HG03045 (cell line): ENCODE results near the gene BTD.

ENCODE experiments used
- ATAC-seq: cut with Tn5 transposase; IDR thresholded peaks from one replicate; pipeline ENCODE4 v1.9.1; 2021; ENCODE audit warnings: mild to moderate bottlenecking, moderate library complexity; ENCODE audit not compliant: unreplicated experiment

Gene BTD, protein sequence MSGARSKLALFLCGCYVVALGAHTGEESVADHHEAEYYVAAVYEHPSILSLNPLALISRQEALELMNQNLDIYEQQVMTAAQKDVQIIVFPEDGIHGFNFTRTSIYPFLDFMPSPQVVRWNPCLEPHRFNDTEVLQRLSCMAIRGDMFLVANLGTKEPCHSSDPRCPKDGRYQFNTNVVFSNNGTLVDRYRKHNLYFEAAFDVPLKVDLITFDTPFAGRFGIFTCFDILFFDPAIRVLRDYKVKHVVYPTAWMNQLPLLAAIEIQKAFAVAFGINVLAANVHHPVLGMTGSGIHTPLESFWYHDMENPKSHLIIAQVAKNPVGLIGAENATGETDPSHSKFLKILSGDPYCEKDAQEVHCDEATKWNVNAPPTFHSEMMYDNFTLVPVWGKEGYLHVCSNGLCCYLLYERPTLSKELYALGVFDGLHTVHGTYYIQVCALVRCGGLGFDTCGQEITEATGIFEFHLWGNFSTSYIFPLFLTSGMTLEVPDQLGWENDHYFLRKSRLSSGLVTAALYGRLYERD

DNA sequence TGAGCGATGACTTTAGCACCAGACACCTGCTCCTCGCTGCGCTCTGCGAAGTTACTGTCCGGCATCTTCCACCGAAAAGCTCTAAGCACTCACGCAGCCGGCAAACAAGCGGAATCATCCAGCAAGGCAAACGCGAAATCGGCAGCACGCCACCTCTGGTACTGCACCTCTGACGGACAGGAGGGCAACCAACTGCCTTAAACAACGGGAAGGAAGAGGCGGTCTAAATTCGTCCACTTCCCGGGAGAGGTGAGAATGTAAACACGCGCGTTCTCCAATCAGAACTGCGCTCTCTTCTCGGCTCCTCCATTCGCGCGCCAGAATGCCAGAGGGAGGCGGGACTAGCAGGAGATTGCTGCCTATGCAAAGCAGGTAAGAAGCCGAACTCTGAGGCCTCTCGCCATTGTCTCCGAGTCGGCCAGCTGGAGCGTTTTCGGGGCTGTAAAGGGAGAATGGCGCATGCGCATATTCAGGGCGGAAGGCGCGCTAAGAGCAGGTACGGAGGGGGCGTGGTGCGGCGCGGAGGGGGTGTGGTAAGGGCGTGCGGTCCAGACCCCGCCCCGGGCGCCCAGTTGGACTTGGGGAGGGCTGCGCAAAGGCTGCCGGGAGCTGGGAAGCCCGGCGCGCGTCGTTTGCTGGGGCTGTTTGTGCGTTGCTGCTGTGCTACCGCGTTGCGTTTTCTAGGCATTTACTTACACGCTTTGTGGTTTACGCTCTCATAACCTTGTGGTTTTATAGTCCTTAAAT, at the start of gene BTD, which contains the start of gene HACL1:
Gene BTD, plus strand, starts transcription at position 347 of the 747 bp plus-strand sequence. CDS start 33,695 bp downstream, outside the sequence.
Gene HACL1, minus strand, starts transcription at position 171 of the 747 bp plus-strand sequence. Its CDS starts 106 bp downstream, at position 65.
- ATAC-seq, result peak; percentile 94

DNA sequence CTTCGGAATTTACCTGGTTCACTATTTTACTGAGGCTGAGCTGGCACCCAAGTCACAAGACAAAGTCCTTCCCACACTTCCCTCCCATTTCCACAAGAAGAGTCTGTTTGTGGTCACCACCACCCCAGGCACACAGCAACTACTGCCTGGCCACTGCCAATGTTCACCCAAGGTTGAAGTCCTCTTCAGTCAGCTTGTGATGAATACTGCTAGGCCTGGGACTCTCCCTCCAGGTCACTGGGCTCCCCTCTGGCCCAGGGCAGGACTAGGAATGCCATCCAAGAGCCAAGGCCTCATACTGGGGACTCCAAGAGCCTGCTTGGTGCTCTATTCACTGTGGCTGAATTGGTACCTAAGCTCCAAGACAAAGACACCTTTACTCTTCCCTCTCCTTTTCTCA, 49.6 kb upstream of the BTD start:
- no peak for ATAC-seq

DNA sequence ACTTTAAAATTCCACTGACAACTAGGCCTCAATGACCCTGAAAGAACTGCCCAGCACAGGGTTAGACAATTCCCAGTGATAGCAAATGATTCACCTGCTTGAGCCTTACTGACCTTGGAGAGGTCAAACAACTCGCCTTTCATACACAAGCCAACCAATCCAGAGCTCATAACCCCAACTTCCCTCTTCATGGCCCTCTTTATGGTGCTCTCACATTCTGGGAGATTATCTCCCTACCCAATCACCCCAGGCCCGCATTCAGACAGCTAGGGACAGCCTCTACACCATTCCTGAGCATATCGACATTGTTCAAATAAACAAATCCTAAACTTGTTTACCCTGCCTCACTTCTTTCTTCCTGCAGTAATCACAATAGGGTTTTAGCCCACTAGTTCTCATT, 47.8 kb upstream of the BTD start:
- no peak for ATAC-seq

DNA sequence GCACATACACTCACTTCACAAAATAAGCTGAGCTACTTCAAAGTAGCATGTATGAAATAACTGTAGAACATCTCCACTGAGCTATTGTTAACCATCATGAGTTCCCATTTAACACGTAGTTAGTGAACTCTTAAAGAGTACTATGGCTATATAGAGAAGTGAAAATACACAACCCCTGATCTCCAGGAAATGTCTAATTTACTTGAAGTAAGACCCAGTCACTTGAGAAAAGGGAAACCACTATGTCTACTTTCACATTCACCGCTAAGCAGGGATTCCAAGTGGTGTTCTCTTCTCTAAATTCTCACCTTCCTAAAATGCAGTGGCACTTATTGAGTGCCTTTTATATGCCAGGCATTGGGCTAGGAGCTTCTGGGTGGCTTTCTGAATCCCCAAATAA, 45.0 kb upstream of the BTD start:
- ATAC-seq, result peak; percentile 77

DNA sequence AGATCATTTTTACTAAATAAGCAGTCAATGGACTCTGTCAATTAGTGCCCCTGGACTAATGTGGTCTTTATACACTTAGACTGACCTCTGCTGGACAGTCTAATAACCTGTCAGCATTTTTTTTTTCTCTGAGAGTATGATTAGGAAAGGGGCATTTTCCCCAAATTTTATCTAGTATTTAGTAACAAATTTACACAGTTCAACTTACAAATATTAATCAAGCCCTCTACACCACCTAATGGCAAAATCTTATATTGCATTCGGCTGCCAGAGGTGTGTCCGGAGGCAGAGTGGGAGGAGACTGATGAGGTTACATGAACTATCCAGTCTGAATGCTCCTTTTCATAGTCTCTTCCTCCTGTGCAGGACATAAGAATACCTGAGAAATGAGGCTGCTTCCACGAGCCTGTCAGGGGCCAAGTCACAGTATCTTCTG, 44.0 kb upstream of the BTD start:
- ATAC-seq, result no peak

DNA sequence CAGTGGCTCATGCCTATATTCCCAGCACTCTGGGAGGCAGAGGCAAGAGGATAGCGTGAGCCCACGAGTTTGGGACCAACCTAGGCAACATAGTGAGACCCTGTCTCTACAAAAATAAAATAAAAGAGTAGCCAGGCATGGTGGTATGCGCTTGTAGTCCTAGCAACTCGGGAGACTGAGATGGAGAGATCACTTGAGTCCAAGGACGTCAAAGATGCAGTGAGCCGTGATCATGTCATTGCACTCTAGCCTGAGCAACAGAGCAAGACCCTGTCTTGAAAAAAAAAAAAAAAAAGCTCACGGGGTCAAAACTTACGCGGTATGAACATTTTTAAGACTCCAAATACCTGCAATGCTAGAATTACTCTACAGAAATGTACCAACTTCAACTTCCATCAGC, 43.0 kb upstream of the BTD start:
- no peak for ATAC-seq

DNA sequence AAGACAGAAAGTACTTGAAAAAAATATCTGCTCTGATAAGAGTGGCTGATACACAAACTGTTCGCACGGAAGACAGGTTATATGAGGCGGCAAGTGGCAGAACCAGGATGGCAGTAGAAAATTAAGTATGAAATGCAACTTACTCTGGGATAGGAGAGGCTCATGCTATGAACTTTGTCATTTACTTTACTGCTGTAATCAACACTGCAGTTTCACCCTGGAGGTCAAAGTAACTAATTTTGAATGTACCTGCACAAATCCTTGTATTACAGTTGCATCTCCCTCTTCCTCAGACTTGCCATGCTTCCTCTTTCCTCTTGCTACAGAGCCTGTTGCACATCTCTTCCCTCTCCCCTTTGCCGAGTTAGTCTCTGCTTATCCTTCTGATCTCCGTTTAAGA, 39.0 kb upstream of the BTD start:
- ATAC-seq, result no peak

DNA sequence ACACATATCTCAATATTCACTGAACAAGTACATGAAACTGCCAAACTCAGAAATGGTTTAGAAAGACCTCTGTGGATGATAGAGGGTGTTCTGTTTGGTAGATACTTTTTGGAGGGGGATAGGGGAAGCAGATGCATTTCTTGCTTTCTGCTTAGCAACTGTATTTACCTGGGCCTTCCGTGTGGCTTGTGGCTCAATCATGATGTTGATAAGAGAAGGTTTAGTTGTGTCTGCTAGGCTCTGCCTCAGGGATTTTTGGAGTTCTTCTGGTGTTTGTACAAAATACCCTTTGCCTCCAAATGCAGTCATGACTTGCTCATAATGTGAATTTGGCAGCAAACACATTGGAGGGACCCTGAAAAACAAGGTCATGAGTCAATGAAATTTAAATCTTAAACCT, 38.4 kb upstream of the BTD start:
- ATAC-seq, result no peak

DNA sequence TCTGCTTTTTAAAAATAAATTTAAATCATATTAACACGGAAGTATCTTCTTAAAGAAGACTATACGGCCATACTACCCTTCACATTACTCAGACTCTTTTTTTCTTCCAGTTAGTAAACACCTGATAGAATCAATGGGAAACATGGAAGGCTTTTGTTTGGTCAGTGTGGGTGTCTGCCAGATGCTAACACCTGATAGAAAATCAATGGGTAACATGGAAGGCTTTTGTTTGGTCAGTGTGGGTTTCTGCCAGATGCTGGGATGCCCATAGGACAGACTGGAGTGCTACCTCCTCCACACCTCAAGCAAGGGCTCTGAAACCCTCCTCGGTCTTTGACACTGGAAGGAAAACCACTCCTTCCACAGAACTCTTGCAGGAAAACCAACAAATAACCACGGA, 29.4 kb upstream of the BTD start:
- ATAC-seq, result no peak

DNA sequence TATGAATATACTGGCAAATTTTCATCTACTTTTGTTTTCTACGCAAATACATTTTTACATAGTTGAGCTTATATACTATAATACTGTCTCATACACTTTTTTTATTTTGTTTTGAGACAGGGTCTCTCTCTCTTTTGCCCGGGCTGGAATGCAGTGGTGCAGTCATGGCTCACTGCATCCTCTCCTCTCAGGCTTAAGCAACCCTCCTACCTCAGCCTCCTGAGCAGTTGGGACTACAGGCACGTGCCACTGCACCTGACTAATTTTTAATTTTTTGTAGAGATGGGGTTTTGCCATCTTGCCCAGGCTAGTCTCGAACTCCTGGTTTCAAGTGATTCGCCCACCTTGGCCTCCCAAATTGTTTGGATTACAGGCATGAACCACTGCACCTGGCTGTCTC, 26.1 kb upstream of the BTD start:
- ATAC-seq, result no peak

DNA sequence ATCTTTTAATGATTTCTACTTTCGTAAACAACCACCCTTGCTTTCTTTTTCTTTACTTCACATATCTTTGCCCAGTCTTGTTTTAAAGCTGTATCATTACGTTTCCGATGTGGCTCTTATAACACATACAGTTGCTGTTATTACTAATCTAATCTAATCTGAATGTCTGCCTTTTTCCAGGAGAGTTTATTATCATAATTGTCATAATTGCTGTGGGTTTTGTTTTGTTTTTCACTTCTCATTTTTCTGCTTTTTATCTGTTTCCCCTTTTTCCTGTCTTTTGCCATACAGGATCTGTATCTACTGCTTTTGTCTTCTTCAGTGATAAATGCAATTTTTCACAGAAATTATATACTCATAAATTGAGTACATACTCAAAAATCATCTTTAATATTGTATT, 25.1 kb upstream of the BTD start:
- no peak for ATAC-seq

DNA sequence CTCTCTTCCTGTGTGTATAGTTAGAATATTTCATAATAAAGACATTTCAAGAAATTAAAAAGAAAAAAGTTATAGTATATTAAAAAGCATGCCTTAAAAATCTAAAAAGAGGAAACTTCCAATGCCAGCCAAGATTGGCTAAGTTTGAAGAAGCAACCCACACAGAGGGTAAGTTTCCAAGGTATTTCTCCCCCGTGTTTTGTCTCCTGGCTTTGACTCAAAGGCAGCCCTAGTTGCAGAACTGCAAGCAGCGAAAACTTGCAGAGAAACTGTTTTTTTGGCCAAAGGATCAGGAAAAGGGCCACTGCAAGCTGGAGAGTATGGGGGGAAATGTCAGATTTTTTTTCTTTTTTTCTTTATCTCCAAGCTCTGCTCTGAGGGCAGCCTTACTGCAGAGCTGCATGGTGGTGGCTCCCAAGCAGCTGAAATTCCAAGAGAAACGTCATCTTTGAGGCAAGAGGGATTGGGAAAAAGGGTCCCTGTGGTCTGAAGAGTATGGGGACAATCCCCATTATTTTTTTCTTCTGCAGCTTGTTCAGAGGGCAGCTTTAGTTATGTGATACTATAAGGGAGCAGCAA, 23.2 kb upstream of the BTD start:
- ATAC-seq, result no peak

DNA sequence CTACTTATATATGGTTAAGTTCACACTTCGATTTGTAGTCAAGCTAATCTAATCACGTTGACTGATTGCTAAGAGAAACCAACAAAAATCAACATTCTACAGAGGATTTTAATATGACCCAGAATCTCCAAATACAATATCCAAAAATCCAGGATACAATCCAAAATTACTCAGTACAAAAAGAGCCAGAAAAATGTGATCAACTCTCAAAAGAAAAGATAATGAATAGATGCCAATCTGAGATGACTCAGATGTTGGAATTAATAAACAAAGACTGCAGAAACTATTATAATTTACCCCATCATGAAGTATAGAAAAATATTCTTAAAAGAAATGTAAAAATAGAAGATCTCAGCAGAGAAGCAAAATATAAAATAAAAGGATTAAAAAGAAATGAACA, 22.5 kb upstream of the BTD start:
- ATAC-seq, result no peak

DNA sequence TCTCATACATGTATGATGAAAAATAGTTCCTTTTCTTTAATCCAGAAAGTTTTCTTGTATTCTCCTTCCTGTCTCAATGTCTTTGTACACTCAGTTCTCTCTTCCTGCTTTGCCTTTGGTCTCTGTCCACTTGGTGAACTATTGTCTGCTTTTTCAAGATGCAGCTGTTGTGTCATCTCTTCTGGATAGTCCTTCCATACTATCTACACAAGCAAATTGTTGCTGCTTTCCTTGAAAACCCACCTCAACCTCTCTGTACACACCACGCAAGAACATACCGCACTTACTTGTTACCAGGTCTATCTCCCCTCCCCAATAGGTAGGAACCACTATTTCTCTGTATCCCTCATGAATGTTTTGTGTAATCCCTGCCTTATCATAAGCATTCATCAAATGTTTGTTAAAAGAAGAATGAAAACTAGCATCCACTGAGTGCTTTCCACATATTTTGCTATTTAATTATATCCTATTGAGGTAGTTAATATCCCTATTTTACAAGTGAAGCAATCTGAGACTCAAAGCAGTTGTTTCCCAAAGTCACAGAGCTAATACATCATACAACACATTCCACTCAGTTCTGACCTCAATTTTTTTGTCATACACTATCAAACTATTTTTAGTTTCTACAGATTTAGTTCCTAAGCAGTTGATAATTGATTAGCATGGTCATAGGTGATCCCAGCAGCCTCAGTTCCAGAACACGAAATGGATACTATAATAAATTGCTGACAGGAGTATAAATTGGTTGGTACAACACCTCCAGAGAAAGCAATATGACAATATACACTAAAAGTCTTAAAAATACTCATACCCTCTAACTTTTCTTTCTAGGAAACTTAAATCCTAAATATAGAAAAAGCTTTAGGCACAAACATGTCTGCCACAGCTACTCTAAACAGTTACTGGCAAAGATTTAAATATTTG, 19.8 kb upstream of the BTD start:
- no peak for ATAC-seq

DNA sequence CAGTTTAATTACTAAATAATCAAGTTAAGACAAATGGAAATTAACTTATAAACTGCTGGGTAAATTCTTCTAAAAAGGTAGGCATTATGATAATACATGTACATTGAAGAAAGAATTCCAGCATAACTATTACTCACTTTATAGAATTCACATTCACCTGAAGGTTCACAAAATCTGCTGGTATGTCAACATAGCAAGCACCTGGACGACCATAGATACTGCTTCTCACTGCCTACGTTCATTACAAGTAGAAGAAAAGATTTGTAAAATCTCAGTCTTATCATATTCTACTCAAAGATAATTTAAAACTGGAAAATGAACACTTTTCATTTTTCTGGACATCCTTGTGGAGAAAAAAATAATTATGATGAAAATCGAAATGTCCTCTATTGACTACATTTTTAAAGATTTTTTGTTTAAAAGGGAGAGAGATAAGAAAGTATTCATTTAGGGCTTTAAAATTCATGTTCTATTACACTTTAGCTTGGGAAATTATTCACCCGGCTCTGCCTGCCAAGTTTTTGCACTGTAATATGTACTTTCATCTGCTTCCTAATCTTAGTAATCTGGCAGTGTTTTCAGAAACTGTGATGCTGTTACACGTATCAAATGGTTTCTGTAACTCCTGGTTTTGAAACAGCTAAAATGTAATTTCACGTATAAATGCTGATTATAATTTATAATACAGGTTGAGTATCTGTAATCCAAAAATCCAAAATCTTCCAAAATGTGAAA, 16.3 kb upstream of the BTD start:
- no peak for ATAC-seq

DNA sequence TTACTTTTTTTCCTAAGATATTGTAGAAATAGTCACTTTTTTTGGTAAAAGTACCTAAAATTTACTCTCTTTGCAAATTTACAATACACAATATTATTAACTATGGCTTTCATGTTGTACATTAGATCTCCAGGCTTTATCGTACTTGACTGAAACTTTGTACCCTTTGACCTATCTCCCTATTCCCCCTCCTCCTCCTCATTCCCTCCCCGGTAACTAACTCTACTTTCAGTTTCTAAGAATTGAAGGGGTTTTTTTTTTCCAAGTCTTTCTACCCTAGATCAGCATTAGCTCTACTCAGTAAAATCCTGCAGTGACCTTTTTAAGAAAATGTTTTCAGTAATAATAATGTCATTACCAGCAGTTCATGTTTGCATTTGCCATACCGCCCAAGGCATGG, 10.3 kb upstream of the BTD start:
- no peak for ATAC-seq

DNA sequence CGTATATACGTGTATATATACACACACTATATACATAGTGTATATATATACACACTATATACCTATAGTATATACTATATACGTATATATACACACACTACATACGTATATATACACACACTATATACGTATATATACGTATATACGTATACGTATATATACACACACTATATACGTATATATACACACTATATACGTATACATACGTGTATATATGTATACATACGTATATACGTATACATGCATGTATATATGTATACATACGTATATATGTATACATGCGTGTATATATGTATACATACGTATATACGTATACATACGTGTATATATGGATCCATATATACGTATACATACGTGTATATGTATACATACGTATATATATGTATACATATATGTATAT, 9.6 kb upstream of the BTD start:
- no peak for ATAC-seq

DNA sequence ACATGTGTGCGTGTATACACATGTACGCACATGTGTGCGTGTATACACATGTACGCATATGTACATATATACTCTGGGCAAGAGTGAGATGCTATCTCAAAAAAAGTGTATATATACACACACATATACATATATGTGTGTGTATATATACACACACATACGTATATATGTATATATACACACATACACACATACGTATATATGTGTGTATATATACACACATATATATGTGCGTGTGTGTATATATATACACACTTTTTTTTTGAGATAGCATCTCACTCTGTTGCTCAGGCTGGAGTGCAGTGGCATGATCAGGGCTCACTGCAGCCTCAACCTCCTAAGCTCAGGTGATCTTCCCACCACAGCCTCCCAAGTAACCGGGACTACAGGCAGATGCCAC, 8.6 kb upstream of the BTD start:
- no peak for ATAC-seq

DNA sequence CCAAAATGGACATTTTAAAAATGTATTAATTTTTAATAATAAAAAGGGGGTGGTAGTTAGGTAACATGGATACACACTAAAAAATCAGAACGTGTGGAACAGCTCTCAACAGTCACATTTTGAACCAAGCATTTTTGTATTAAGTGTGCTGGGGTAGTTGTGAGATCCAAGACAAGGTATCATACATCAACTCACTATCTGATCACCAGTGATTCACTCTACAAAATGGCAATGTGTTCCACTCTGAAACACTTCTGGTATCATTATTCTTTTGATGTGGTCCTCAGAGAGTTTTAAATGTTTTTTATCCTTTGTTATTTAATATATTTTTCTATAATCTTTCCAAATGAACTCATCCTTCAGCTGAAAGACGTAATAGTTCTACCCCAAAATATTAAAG, 5.6 kb upstream of the BTD start:
- ATAC-seq, result no peak

DNA sequence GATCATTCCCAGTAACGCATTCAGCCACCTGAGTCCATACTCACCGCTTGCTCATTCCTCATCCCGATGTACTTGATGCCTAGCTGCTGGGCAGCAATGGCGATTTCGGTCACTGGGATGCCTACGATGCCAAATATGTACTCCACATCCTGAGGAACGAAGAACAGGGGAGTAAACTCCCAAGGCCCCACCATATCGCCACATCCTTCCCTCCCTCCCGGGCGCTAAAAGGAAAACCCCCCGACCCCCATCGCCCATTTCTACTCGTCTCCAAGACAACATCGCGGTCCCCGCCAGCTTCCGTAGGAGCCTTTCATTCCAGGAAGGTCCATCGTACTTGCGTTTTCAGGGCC, 523 bp upstream of the BTD start:
- ATAC-seq, result peak; percentile 6
